Measurements from ENCODE around the gene MLH3.
"Not testable (repeated sequence)": the region's sequence is repeated elsewhere in the genome, so short reads cannot be mapped to it uniquely, and the experiment has no call there.

Gene MLH3

DNA sequence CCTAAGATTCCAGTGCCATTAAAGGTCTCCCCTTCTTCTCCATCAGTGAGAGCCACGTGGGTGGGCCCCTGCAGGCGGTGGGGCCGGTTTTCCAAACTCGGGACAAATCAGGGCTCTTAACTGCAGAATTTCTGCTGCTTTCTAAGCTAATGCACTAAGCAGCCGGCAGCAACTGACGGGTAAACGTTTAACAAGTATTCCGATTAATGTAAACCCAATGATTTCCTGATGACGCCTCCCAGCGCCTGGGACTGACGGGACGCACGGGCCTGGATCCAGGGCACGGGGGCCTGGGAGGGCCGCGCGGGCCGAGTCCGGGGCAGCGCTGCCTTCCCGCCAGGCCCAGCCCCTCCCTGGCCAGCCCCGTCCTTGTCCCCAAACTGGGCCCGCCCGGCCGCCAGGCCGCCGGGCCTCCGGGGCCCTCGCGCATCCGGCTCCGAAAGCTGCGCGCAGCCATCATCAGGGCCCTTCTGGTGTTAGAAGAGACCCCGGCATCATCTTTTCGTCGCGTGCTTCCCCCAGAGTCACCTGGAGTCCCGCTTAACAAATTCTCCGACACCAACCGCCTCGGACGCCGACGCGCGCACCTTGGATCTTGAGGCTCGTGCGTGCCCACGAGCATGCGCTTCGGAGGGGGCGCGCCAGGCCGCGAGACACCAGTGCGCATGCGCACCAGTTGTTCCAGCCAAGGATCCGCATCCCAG lies at the start of gene MLH3:
Gene MLH3, minus strand, starts transcription at position 616 of the 704 bp plus-strand sequence. CDS start 1,812 bp downstream, outside the sequence.
- peak in 1 of 2 experiments; percentile 44 for DNase-seq (ENCODE audit: low read depth in 2 of 2)

DNA sequence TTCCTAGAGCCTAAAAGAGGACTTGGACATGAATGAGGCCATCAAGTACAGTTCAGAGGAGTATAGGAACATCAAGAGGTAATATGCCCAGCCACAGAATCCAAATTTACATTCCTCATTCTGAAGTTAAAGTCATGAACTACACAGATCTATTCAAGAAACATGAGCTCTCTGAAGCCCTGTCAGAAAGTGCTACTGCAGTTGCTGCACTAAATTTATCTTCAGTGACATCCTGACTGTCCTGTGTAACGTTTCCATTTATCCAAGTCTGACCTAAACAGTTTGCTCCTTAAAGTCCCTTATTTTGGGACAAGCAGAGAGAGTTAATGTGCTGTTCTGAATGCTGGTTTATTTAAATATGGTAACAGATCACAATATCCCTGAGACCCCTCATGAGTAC lies 47.4 kb upstream of the MLH3 start:
- DNase-seq (ENCODE audit: low read depth in 2 of 2): no peak

DNA sequence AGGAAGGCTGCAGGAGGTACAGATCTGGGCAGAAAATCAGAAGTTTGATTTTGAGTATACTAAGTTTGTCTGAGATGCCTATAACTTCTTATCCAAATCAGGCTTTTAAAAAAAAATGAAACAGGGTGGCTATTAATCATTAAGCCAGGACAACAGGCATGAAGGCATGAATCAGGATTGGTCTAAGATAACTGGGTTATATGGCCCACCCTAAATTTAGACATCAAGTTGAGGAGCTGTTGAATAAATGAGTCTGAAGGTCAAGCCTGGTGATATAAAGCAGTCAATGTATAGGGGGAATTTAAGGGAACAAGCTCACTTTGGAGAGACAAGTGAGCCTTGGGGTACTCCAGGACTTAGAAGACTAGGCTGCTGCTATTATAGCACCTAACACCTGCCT lies 46.9 kb upstream of the MLH3 start:
- no peak for DNase-seq (ENCODE audit: low read depth in 2 of 2)

DNA sequence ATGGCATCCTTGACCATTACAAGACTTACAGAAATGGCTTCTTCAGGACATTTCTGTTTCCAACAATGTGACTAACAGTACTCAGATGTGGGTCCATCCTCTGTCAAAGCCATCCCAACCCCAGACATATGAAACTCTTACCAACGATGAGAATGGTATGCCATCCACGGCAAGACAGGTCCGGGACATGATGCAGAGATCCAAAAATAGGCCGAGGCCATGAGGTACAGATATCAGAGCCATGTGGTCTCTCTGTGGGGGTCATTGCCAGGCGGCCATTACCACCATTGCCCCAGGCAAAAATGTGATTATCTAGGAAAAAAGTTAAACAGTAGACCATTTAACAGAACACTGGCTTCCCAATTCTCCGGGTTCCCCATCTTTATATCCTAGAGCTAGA lies 45.7 kb upstream of the MLH3 start:
- DNase-seq (ENCODE audit: low read depth in 2 of 2): no peak

DNA sequence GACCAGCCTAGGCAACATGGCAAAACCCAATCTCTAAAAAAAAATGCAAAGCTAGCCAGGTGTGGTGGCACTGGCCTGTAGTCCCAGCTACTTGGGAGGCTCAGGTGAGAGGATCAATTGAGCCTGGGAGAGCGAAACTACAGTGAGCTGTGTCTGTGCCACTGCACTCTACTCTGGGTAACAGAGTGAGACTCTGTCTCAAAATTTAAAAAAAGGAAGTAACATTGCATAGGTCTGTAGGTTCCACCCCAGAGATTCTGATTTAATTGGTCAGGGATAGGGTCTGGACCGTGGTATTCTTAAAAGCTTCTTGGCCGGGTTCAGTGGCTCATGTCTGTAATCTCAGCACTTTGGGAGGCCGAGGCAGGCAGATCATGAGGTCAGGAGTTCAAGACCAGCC lies 44.4 kb upstream of the MLH3 start:
- DNase-seq (ENCODE audit: low read depth in 2 of 2): no peak

DNA sequence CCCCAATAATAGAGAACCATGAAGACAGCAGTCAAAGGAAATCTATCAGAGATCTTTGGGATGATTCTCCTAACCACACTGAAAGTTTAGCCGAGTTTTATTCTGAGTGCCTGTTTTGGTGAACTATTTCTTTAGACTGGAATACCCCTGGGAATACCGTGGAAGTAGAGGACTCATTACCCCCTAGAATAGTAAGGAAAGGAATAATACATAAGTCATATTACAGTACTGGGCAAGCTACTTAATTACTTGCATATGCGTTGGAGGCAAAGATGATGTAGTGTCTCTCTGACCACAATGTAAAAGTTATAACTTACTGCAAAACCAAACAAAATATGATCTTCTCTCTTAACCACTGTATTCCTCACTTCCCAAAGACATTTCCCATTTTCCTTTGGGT lies 43.6 kb upstream of the MLH3 start:
- DNase-seq (ENCODE audit: low read depth in 2 of 2): peak; percentile 59 to 66

DNA sequence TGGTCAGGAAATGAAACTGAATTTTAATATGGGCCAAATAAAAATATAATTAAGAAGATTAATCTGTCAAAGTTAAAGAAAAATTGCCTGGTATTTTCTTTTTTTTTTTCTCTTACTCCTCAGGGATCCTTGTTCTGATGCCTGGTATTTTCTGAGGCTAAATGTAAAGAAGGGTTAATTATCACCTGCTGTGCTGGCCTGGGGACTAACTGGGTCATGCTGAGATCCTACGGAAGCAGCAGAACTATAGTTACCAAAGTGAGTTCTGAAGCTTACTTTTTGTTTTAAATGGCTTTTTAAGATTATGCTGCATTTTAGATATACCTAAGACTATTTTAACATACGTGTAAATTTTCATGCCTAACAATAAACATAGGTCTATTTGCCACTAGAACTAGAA lies 41.4 kb upstream of the MLH3 start:
- no peak for DNase-seq (ENCODE audit: low read depth in 2 of 2)

DNA sequence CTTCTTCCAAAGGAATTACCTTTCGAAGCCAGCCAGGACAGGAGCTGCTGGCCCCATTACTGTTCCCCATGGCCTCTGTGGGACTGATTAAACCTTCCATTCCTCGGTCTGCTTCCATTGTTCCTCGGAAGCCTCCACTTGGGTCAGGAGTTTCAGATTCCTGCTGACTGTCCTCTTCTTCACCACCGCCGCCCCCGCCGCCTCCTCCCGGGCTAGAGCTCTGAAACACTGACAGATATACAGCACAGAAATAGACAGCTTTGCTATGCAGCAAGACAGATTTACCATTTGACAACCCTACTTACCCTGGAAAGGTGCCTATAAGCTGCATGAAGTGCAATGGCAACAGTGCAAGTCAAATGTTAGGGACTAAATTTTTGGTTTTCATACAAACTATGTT lies 40.0 kb upstream of the MLH3 start:
- DNase-seq (ENCODE audit: low read depth in 2 of 2): no peak

DNA sequence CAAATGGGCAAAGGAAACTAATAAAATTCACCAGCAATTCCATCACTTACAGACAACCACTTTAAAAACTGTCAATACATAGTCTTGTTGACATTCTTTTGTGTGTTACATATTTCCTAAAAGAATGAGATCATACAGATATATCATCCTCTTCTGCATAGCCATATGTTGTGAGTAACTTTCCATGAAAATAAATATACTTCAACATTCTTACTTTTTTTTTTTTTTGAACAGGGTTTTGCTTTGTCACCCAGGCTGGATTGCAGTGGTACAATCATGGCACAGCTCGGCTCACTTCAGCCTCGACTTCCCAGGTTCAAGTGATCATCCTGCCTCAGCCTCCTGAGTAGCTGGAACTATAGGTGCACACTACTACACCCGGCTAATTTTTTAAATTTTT lies 39.1 kb upstream of the MLH3 start:
- DNase-seq (ENCODE audit: low read depth in 2 of 2): peak in 1 of 2 experiments; percentile 2

DNA sequence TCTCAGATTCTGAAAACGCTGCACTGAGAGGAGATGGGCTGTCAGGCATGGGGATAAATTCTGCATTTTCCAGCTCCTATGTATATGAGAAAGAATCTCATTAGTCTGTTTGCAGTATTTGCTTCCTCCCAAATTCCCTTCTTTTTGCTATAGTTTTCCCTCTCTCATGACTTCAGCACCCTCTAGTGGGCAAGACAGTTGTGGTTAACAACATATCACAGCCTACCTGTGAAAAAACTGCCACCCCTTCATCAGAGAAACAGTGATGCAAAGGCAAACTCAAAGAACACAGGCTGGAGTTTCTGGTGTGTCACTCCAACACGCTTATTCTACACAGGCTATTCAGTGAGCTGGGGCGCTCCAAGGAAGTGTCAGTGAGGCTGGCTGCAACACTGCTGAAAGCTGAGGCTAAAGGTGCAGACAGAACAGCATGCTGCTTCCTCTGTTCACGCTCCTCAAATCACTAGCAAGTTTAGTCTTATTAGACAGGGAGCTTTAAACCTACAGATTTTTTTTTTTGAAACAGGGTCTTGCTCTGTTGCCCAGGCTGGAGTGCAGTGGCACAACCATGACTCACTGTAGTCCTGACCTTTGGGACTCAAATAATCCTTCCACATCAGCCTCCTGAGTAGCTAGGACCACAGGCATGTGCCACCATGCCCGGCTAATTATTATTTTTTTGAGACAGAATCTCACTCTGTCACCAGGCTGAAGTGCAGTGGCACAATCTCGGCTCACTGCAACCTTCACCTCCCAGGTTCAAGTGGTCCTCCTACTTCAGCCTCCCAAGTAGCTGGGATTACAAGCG lies 37.5 kb upstream of the MLH3 start:
- peak; percentile 15 to 23 for DNase-seq (ENCODE audit: low read depth in 2 of 2)

DNA sequence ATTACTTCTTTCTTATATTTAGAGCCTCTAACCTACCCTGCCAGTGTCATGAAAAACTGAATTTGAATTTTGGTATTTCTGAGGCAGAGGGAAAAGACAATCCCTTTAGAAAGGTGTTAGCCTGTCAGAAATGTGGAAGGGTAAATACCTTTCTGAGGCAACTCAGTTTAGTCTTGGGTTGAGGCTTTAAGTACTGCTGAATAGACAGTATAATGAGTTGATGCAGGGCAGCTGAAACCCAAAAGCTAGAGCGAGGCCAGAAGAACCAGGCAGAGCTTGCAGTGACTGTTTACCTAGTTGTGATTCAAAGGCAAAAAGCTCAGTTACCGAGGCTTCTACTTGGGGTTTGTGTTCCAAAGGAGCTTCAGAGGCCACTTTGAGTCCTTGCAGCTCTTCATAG lies 36.9 kb upstream of the MLH3 start:
- DNase-seq (ENCODE audit: low read depth in 2 of 2): no peak

DNA sequence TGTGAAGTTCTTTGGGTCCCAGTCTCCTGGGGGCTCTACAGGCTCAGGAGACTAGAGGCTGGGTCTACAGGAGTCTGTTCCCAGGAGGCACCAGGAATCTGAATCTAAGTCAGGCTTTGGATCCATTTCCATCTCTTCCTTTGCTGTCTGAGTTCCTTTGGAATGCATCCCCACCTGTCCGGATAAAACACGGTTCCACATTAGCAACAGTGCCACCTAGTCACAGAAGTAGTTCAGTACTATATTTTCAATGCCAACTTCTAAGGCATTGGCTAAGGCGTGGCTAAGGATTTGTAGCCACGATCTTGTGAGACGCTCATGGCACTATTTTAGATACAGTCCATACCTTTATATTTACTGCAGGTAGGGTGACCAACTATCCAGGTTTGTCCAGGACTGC lies 33.2 kb upstream of the MLH3 start:
- no peak for DNase-seq (ENCODE audit: low read depth in 2 of 2)

DNA sequence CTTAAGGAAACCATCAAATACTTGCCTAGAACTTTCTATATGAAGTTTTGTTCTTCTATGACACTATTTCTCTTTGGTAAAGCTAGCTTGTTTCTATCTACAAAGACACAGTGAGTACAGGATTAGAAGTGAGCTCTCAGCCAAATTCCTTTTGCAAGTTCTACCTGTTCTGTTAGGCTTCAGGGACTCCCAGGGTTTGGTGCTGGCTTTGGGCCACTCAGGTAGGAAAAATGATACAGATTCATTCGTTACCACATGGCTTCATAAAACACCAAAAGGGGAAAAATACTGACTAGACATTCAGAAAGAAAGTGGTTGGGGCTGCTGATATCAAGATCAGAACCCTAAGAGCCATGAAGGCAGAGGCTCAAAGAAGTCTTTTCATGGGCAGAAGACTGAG lies 32.0 kb upstream of the MLH3 start:
- DNase-seq (ENCODE audit: low read depth in 2 of 2): no peak

DNA sequence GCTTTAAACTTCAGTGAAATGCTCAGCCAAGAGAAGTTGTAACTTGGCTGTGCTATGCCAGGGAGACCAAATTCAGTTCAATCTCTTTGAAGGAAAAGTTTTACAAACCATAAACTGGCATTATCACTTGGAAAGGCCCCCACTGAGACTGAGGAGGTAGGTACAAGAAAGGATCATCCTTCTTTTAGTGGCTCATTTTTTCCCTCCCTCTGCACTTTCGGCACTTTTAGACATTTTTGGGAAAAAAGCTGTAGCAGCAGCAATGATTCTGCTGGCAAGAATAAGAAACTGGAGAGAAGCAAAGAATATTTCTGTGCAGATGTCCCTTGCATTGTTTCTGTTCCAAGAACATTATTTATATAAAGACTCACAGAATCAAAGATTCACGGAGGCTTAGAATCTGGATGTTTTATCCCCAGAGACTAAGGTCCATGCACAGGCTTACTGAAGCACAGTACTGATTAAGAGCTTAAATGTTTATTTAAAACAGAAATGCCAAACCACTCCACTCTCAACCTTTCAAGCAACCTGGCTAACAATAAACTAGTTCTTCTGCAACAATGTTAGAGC lies 30.5 kb upstream of the MLH3 start:
- DNase-seq (ENCODE audit: low read depth in 2 of 2): no peak

DNA sequence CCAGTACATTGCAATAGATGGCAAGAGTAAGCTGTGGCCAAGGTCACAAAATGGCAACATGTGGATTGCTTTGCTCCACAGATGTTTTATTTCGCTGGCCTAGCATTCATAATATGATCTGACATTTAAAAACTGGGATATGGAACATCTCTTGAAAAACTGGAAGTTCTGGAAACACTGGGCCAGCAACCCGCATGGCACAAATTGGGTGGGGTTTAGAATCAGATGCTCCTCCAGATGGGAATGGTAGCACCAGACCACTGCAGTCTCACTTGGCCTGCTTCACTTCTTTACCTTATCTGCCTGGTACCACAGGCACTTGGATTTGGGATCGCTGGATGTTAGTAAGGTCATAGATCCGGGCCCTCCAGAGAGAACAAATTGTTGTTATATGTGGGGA lies 28.3 kb upstream of the MLH3 start:
- DNase-seq (ENCODE audit: low read depth in 2 of 2): no peak

DNA sequence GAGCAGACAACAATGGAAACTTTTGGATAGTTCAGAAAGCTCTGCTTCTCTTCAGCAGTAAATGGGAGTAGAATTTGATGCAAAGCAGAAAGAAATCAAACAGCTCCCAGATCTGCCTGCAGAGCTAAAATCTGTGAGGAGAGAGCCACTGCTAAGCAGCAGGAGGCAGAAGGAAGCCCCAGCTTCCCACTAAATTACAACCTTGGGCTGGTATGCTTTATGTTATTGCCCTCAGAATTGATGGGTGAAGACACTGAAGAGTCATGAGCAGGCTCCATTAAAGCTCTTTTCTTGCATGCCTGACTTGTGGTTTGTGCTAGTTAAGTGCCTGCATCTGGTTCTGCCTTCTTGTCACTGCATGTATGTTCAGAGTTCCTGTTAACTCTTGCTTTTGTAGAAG lies 26.5 kb upstream of the MLH3 start:
- DNase-seq (ENCODE audit: low read depth in 2 of 2): no peak

DNA sequence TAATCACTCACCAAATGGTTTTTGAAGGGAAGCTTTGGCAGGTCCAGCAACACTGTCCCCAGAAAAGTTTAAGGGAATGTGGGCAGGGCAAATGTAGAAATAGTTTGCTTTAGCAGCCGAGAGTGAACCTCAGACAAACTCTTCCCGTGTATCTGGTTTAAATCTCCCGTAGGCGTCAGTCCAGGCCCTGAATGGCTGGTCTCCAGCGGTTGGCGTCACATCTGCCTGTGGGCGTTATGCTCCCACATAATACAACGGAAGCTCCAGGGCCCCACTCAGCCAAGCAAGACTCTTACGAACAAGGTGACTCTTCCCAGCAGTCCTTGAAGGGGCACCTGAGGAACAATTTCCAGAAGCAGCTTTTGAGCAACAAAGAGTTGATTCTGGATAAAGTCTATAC lies 19.1 kb upstream of the MLH3 start:
- no peak for DNase-seq (ENCODE audit: low read depth in 2 of 2)

DNA sequence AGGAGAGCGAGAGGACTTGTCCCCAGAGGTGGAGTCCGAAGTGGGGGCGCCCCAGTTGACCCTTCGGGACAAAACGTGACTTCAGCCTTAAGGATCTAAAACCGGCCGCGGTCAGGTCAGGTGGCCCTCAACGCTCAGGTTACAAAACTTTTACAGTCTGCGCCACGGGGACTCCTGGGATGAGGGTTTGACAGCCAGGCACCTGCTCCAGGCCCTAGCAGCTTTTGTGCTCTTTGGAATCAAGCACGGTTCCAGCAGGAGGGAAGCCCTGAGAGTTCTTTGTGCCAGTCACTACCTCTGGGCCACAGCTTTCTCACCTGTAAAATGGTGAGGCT lies 18.5 kb upstream of the MLH3 start:
- DNase-seq (ENCODE audit: low read depth in 2 of 2): no peak

DNA sequence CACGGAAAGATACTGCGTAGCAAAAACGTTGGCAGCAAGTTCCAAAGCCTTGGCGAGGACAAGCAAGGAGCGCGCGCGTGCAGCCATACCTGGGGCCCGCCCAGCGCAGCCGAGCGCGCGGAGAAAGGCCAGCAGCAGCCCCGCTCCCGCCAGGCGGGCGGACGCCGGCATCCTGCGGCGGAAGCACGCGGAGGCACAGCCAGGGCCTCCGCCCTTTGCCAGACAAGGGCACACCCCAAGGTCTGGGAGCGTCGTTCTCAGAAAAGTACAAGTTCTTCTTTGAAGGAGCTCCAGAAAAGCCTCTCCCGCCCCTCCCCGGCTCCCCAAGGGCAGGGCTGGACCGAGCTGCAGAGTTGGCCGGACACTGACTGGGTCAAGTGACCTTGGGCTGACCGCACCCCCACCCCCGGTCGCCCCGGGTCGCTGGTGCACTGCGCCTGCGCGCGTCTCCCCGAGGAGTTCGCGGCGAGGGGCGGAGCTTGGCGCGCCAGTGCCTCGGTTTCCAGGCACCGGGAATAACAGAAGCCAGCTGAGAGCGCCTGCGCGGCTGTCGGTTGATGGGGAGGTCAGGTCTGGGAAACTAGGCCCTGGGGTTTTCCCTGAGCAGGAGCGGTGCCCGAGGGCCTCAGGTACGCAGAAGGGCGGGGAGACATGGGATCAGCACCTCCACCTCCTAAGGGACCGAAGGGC lies 18.0 kb upstream of the MLH3 start, which contains the start of gene ZC2HC1C:
Gene ZC2HC1C, plus strand, starts transcription at position 521 of the 690 bp plus-strand sequence. CDS start 933 bp downstream, outside the sequence.
- DNase-seq (ENCODE audit: low read depth in 2 of 2): no peak

DNA sequence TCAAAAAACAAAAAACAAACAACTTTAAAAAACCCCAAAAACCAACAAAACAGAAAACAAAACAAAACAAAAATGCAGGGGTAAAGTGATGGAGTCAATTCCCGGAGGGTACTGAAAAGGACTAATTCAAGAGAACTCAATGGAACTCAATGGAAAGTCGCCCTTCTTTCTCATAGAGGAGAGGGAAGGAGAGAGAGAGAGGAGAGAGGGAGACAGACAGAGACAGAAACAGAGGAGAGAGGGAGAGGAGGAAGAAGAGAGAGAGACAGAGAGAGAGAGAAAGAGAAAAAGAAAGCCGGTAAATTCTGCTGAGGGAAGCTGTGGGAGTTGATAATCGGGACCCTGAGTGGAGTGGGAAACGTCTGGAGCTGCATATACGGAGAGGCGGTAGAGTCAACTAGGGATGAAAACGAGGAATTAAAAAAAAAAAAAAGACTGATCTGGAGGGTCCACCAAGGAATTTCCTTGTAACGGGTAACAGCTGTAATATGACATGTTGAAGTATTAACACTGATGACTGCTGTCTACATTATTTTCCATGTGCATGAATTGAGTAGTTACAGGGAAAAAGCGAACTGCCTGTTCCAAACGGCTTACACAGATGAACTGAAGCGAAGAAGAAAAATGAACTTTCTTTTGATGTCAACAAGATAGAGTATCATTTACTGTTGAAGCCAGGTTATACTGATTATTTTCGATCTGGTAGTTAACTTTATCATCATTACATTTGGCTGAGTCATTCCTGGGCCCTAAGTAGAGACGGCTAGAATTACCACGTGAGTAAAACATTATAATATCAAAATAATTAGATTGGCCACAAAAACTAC lies 17.2 kb upstream of the MLH3 start:
- no peak for DNase-seq (ENCODE audit: low read depth in 2 of 2)

DNA sequence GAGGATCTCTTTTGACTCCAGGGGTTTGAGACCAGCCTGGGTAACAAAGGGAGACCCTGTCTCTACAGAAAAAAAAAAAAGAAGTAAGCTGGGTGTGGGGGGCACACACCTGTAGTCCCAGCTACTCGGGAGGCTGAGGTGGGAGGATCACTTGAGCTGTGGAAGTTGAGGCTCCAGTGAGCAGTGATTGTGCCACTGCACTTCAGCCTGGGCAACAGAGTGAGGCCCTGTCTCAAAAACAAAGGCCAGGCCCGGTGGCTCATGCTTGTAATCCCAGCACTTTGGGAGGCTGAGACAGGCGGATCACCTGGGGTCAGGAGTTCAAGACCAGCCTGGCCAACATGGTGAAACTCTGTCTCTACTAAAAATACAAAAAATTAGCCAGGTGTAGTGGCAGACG lies 16.5 kb upstream of the MLH3 start:
- DNase-seq (ENCODE audit: low read depth in 2 of 2): not testable (repeated sequence)

DNA sequence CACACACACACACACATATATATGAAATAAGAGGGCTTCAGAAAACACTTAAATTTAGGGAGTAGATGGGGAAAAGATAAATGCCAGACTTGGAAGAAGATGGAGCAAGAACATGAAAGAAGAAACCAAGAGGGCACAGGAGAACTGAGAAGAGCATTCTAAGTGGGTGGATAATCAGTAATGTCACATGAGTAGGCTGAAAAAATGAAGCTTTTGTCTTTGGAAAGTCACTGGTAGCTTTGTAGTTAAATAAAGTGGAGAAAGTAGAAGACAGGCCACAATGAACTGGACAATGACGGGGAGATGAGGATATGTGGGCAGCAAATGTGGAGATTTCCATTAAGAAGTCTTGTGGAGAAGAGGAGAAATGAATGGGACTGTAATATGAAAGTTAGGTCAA lies 15.9 kb upstream of the MLH3 start:
- DNase-seq (ENCODE audit: low read depth in 2 of 2): no peak
